H54 (cell line): ENCODE results near the gene POTEE.
"Not testable (repeated sequence)": the region's sequence is repeated elsewhere in the genome, so short reads cannot be mapped to it uniquely, and the experiment has no call there.

Experiments
- DNase-seq: peaks from one replicate; pipeline ENCODE4 v3.0.0; 2011; ENCODE audit warnings: low spot score, mixed read lengths; ENCODE audit not compliant: insufficient read length
- FAIRE-seq: peaks from 3 replicates; lab custom pipeline; 2011; peaks lifted over from hg19 to GRCh38; lab: Jason Lieb, UNC
- POLR2A ChIP-seq: IDR thresholded peaks from 2 replicates; pipeline ENCODE4 v1.6.1; 2011; ENCODE audit warnings: low read depth, mild to moderate bottlenecking, low read length

The POTEE gene

GRCh38 chr2:131209030-131209772 is at the start of gene POTEE:
TSS of gene POTEE (plus strand) at chr2:131209536. CDS start at chr2:131218403, 8,867 bp downstream.
- not testable (repeated sequence) for DNase-seq, FAIRE-seq

GRCh38 chr2:131165562-131165961 is 43.8 kb upstream of the POTEE start:
- not testable (repeated sequence) for FAIRE-seq, DNase-seq

GRCh38 chr2:131168538-131168937 is 40.8 kb upstream of the POTEE start:
- DNase-seq (no peak), FAIRE-seq (no peak)
- no peak for TF ChIP-seq POLR2A

- FAIRE-seq, DNase-seq: not testable (repeated sequence)
Observed at GRCh38 chr2:131178050-131178449, 31.3 kb upstream of the POTEE start.

GRCh38 chr2:131178721-131179418 is 30.5 kb upstream of the POTEE start:
- not testable (repeated sequence) for FAIRE-seq, DNase-seq

GRCh38 chr2:131181451-131181850 is 27.9 kb upstream of the POTEE start:
- FAIRE-seq, result not testable (repeated sequence)

GRCh38 chr2:131193421-131193820 is 15.9 kb upstream of the POTEE start:
- FAIRE-seq, DNase-seq: not testable (repeated sequence)

More at GRCh38 chr2:131181451-131181850, 27.9 kb upstream of the POTEE start:
- DNase-seq, result not testable (repeated sequence)

- FAIRE-seq, DNase-seq: not testable (repeated sequence)
Observed at GRCh38 chr2:131196186-131196585, 13.2 kb upstream of the POTEE start.

GRCh38 chr2:131201098-131201497 is 8.2 kb upstream of the POTEE start:
- no peak for DNase-seq
- no peak for FAIRE-seq
- no peak for TF ChIP-seq POLR2A

- FAIRE-seq, DNase-seq: not testable (repeated sequence)
Observed at GRCh38 chr2:131207839-131208238, 1.5 kb upstream of the POTEE start.

GRCh38 chr2:131209773-131210104 is 403 bp downstream of the POTEE start:
- FAIRE-seq, DNase-seq: not testable (repeated sequence)

GRCh38 chr2:131210434-131211211 is 1.3 kb downstream of the POTEE start:
- not testable (repeated sequence) for DNase-seq, FAIRE-seq

- FAIRE-seq, DNase-seq: not testable (repeated sequence)
Observed at GRCh38 chr2:131217238-131217986, 8.1 kb downstream of the POTEE start.

- not testable (repeated sequence) for FAIRE-seq, DNase-seq
Observed at GRCh38 chr2:131235543-131236449, 26.5 kb downstream of the POTEE start.
